Fibroblast of villous mesenchyme (primary cell): ENCODE results near the gene SGSH. TPM values are rescaled to one million over a fixed set of nuclear protein-coding genes. Genes with fewer than 3 reads are reported as not detected.
A peak's percentile ranks its signal among the peaks of the same experiment; 100 is the strongest.

Experiments
- DNase-seq: peaks from one replicate; pipeline ENCODE4 v3.0.0-alpha.2; 2010; ENCODE audit warnings: low read depth
- H3K4me3 ChIP-seq: 2 replicates; pipeline ENCODE4 v1.5.1; 2011; ENCODE audit warnings: low read depth, mild to moderate bottlenecking, low read length
- total RNA-seq: library from RNA; depleted of rRNA; stranded (reverse); fragments of >200 nt; gene quantifications from 2 replicates; pipeline ENCODE4 v1.2.3, GENCODE V29; 2012
- TF ChIP-seq, protein P1 (sequence below): IDR thresholded peaks from 2 replicates; pipeline ENCODE4 v1.5.1; 2012; ENCODE audit warnings: low read depth, mild to moderate bottlenecking, low read length; ENCODE audit not compliant: insufficient read depth

The SGSH gene
- 12.1 and 15.5 TPM in 2 replicates for total RNA-seq

DNA sequence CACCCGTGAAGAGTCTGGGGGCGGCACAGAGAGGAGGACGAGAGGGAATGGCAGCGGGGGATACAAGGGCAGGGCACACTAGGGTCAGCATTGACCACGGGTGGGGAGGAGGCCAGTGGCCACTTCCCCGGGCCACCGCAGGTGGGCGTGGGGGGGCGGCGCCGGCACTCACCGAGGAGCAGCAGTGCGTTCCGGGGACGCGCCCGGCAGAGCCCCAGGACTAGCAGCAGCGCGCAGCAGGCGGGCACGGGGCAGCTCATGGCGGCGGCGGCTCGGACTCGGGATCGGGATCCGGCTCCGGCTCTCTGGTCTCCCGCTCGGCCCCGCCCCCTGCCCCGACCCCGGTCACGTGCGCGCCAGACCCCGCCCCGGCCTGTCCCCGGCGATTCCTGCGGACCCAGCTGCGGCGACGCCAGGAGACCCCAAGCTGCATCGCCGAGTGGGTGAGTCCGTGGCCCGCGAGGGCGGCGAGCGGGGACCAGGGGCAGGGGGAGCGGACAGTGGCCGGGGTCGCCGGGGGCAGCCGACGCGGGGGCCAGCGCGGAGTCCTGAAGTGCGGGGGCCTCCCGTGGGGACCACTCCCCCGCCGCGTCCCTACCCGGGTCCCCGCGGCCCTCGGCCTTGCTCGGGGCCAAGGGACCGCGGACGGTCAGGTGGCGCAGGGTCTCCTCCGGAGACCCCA is at the start of gene SGSH, which contains the start of gene SLC26A11:
SGSH (minus strand) TSS at position 280 of the 682 bp plus-strand sequence; CDS start at position 260, 20 bp downstream.
SLC26A11 (plus strand) TSS at position 374 of the 682 bp plus-strand sequence. CDS start 1,134 bp downstream, outside the sequence.
- H3K4me3 ChIP-seq, result peak within 1 kb of the TSS; percentile 87
- DNase-seq, result peak; percentile 65
- TF ChIP-seq, protein P1, sequence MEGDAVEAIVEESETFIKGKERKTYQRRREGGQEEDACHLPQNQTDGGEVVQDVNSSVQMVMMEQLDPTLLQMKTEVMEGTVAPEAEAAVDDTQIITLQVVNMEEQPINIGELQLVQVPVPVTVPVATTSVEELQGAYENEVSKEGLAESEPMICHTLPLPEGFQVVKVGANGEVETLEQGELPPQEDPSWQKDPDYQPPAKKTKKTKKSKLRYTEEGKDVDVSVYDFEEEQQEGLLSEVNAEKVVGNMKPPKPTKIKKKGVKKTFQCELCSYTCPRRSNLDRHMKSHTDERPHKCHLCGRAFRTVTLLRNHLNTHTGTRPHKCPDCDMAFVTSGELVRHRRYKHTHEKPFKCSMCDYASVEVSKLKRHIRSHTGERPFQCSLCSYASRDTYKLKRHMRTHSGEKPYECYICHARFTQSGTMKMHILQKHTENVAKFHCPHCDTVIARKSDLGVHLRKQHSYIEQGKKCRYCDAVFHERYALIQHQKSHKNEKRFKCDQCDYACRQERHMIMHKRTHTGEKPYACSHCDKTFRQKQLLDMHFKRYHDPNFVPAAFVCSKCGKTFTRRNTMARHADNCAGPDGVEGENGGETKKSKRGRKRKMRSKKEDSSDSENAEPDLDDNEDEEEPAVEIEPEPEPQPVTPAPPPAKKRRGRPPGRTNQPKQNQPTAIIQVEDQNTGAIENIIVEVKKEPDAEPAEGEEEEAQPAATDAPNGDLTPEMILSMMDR, result peak; percentile 11

DNA sequence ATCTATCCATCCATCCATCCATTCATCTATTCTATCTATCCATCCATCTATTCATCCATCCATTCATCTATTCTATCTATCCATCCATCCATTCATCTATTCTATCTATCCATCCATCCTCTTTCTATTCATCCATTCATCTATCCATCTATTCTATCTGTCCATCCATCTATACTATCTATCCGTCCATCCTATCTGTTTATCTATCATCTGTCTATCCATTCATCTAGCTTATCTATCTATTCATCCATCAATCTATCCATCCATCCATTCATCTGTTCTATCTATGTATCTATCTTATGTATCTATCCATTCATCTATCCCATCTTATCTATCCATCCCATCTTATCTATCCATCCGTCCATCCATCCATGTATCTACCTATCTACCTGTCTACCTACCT is 49.3 kb upstream of the SGSH start:
- no peak for DNase-seq
- TF ChIP-seq, protein P1, result no peak
- no peak overlapping the region for H3K4me3 ChIP-seq

DNA sequence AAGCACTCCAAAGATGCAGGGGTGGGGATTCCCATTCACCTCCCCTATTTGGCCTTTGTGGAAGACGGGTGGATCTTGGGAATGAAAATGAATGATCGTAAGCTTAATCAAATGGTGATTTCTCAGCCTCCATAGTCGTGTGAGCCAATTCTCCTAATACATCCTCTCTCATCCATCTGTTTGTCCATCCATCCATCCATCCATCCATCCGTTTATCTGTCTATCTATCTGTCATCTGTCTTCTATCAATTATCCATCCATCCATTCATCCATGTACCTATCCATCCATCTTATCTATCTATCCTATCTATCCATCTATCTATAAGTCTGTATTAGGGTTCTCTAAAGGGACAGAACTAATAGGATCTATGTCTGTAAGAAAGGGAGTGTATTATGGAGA is 48.3 kb upstream of the SGSH start:
- TF ChIP-seq, protein P1, result no peak
- no peak for DNase-seq
- H3K4me3 ChIP-seq, result no peak overlapping the region

DNA sequence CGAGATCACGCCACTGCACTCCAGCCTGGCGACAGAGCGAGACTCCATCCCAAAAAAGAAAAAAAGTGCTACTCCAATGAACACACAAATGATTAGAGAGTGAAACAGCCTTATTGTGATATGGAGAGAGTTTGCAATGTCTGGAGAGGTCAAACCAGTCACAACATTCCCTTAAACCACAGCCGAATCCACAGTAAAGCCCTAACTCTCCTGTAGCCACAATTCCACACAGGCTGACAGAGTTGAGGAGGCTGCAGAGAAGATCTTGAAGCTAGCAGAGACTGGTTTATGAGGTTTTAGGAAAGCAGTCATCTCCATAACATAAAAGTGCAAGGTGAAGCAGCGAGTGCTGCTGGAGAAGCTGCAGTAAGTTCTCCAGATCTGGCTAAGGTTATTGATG is 47.3 kb upstream of the SGSH start:
- TF ChIP-seq, protein P1, result no peak
- DNase-seq, result peak; percentile 25
- H3K4me3 ChIP-seq, result no peak overlapping the region

DNA sequence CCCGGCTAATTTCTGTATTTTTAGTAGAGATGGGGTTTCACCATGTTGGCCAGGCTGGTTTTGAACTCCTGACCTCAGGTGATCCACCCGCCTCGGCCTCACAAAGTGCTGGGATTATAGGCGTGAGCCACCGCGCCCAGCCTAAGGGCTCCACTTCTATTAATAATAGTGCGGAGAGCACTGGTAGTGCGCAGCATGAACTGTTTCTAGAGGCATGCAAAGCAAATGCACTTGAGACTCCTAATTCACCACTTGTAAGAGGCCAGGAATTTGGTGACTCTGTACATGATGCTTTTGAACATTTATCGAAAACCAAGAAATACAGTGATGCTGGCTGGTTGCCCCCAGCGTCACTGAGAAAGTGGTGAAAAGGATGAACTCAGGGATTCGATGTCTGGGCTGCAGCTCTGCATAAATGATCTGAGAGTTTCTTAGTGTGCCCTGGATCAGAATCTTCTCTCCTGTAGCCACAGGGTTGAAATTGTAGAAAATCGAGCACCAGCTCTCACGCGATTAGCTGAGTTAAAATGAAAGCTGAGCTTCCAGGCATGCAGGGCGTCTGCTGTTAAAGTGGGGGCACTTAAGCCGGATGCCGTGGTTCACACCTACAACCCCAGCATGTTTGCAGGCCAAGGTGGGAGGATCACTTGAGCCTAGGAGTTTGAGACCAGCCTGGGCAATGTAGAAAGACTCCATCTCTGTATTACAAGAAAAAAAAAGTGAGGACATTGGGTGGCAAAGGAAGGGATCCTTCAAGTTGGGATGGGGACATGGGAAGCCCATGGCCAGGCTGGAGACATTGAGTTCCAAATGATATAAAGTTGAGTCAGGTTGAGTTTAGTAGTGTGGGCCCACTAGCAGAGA is 45.3 kb upstream of the SGSH start:
- TF ChIP-seq, protein P1, result no peak
- H3K4me3 ChIP-seq, result no peak overlapping the region
- DNase-seq, result no peak

DNA sequence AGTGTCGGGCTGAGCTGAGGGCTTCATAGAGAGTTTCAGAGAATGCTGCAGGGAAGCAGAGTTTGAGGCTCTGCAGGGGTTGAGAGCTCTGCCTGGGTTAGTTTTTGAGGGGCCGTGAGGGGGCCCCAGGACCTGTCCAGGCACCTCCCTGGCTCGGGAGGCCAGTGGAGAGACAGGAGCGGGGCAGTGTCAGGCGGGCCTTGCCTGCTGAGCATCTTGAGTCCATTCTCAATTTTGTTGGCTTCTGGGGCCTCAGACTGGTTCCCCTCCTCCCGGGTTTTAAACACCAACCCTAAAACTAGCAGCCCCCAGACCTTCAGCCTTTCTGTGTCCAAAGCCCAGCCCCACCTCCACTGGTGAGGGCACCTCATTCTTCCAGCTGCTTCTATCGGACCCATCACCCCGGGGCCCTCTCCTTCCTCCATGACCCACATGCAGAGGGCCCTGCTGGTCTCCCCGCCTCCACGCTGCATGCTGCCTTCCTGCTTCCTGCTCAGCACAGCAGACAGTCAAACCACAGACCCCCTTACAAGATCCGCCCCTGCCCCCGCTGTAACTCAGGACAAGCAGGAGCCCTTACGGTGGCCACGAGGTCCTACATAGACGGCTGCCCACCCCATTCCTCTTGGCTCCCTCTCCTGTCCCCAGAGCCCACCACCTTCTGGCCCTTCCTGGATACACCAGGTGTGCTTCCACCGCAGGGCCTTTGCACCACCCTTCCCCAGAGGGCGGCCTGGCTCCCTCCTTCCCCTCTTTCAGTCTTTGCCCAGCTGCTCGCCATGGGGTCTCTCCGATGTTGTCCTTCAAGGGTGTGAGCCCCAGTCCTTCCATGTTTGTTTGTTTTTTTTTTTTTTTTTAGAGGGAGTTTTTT is 44.3 kb upstream of the SGSH start:
- peak overlapping the region; percentile 40 for H3K4me3 ChIP-seq
- TF ChIP-seq, protein P1, result no peak
- DNase-seq, result no peak
